BLaER1 treated with 17β-estradiol and CSF1 and Interleukin-3, amounts not matched to agents 10 nM and 100 nM (cell line): Measurements from ENCODE around the gene ESYT3.

Experiments used
- H3K27ac ChIP-seq, 11 experiments: shearing (Covaris generic); formaldehyde crosslinking; 2 replicates each; pipeline ENCODE4 v1.8.1; 2022
- H3K27me3 ChIP-seq, 11 experiments: shearing (Covaris generic); formaldehyde crosslinking; 2 replicates each; pipeline ENCODE4 v1.8.1; 2022
- H3K36me3 ChIP-seq, 11 experiments: shearing (Covaris generic); formaldehyde crosslinking; 2 replicates each; pipeline ENCODE4 v1.8.1; 2022
- H3K4me1 ChIP-seq, 10 experiments: shearing (Covaris generic); formaldehyde crosslinking; 2 replicates each; pipeline ENCODE4 v1.8.1; 2022
- H3K4me2 ChIP-seq, 11 experiments: shearing (Covaris generic); formaldehyde crosslinking; 2 replicates each; pipeline ENCODE4 v1.8.1; 2022
- H3K4me3 ChIP-seq, 10 experiments: shearing (Covaris generic); formaldehyde crosslinking; 2 replicates each; pipeline ENCODE4 v1.8.1; 2022
- H3K9ac ChIP-seq, 11 experiments: shearing (Covaris generic); formaldehyde crosslinking; 2 replicates each; pipeline ENCODE4 v1.8.1; 2022
- H3K9me3 ChIP-seq, 11 experiments: shearing (Covaris generic); formaldehyde crosslinking; replicated peaks in 1 of 11; 2 replicates each; pipeline ENCODE4 v1.8.1; 2022
- H4K20me1 ChIP-seq, 11 experiments: shearing (Covaris generic); formaldehyde crosslinking; 2 replicates each; pipeline ENCODE4 v1.8.1; 2022
- Cebpa-rat ChIP-seq, 11 experiments: shearing (Covaris generic); IDR thresholded peaks; 2 replicates each; pipeline ENCODE4 v1.8.1; 2022

Gene ESYT3

DNA sequence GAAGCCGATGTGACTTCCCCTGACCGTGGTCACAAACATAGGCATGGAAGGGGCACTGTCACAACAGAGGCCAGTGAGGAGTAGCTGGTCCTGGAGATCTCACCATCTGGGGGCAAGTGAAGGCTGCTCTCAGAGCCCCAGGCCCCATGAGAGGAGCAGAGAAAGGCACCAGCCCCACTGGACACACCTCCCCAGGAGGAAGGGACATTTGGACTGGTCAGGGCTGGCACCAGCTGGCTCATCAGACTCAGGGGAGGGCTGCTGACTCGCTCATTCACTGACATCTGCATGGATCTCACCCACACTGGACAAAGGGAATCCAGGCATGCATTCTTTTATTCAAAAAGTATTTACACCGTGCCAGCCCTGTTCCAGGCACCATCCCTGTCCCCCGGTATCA, 26.8 kb downstream of the ESYT3 start:
- Histone ChIP-seq H3K27me3 (no peaks in the 10 kb centered on the region), H3K4me3 (no peak overlapping the region), H3K4me2 (peak overlapping the region in 2 of 11 experiments; percentile 11 to 34; a peak in 2 of 22 replicates), H3K27ac (no peak overlapping the region), H3K9me3 (no peaks in the 10 kb centered on the region), H4K20me1 (peaks cover 0 to 4% (median 0%) of the 10 kb centered on the region in 11 experiments; a peak in 1 of 22 replicates), H3K9ac (no peak overlapping the region), H3K4me1 (peaks cover 0 to 14% (median 6%) of the 10 kb centered on the region in 10 experiments; a peak in 8 of 20 replicates), H3K36me3 (no peaks in the 10 kb centered on the region)
- no peak for TF ChIP-seq Cebpa-rat (IDR thresholded peaks at IDR 0.05)

DNA sequence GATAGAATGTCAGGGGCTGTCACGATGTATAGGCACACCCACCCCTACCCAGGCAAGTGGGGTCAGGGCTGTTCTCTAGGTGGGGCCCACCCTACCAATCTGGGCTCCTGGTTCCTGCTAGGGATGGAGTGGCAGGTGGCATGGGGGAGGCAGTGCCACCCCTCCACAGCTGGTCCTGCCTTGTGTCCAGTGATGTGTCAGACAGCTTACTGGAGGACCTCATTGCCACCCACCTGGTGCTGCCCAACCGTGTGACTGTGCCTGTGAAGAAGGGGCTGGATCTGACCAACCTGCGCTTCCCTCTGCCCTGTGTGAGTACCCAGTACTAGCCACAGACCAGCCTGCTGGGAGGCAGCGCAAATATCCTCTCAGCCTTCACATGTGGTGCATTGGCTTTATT, 27.5 kb downstream of the ESYT3 start:
- H3K9ac ChIP-seq, result no peak overlapping the region
- no peak overlapping the region for H3K4me2 ChIP-seq
- no peaks in the 10 kb centered on the region for H3K9me3 ChIP-seq
- no peaks in the 10 kb centered on the region for H3K27me3 ChIP-seq
- H3K36me3 ChIP-seq, result no peaks in the 10 kb centered on the region
- no peak overlapping the region for H3K27ac ChIP-seq
- peaks cover 0 to 14% (median 5%) of the 10 kb centered on the region in 10 experiments; a peak in 6 of 20 replicates for H3K4me1 ChIP-seq
- no peak overlapping the region for H3K4me3 ChIP-seq
- TF ChIP-seq Cebpa-rat (IDR thresholded peaks at IDR 0.05), result no peak
- peaks cover 0 to 4% (median 0%) of the 10 kb centered on the region in 11 experiments; a peak in 1 of 22 replicates for H4K20me1 ChIP-seq

DNA sequence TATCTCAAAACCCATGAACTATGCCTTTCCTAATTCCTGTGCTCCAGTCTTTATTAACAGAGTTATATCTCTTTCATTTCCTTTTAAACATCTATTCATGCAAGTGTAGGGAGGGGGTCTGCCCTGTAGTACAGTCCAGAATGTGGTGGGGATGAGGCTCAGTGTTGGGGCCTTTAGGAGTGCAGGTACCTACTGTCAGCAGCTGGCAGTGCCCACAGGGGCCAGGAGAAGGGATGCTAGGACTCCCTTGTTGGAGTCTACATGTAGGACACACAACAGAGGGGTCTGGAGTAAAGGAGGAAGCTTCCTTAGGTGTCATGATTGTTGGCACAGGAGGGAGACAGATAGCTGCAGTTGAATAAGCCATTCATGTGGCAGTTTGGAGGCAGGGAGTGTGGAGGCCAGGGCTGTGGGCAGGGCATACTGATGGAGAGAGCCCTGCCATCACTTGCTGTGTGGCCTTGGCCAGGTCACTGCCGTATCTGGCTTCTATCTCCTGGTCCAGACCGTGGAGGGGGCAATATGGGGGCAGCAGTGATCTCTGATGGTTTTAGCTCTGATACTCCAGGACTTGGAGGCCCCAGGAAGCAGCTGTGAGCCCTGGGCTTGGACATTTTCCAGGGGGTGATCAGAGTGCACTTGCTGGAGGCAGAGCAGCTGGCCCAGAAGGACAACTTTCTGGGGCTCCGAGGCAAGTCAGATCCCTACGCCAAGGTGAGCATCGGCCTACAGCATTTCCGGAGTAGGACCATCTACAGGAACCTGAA, 29.5 kb downstream of the ESYT3 start:
- Histone ChIP-seq H3K27ac (no peak overlapping the region), H3K4me3 (no peak overlapping the region), H3K27me3 (no peaks in the 10 kb centered on the region), H3K4me2 (peak overlapping the region in 3 of 11 experiments; percentile 5 to 28 (median 8); a peak in 3 of 22 replicates), H3K4me1 (peaks cover 0 to 14% (median 5%) of the 10 kb centered on the region in 10 experiments; a peak in 6 of 20 replicates), H3K9me3 (no peaks in the 10 kb centered on the region), H4K20me1 (peaks cover 0 to 4% (median 0%) of the 10 kb centered on the region in 11 experiments; a peak in 1 of 22 replicates), H3K36me3 (no peaks in the 10 kb centered on the region), H3K9ac (no peak overlapping the region)
- TF ChIP-seq Cebpa-rat (IDR thresholded peaks at IDR 0.05), result no peak

DNA sequence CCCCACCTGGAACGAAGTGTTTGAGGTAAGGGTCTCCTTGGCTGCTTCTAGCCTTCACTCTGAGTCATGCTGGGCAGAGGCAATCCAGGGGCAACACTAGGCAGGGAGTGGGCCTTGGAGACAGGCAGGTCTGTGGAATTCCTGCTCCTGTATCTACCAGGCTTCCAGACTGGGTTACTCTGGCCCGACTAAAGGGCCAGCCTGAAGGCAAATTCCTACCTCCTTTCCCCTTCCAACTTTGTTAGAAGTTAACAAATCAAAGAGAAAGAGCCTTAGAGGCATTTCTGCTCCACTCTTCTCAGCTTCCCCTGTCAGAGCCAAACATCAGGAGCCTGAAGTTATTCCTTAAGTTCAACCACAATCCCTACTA, 30.1 kb downstream of the ESYT3 start:
- Histone ChIP-seq H4K20me1 (peaks cover 0 to 4% (median 0%) of the 10 kb centered on the region in 11 experiments; a peak in 1 of 22 replicates), H3K4me2 (peak overlapping the region in 1 of 11 experiments; percentile 8; a peak in 1 of 22 replicates), H3K9ac (no peak overlapping the region), H3K27me3 (no peaks in the 10 kb centered on the region), H3K4me3 (no peak overlapping the region), H3K27ac (no peak overlapping the region), H3K9me3 (no peaks in the 10 kb centered on the region), H3K4me1 (peaks cover 0 to 14% (median 3%) of the 10 kb centered on the region in 10 experiments; a peak in 6 of 20 replicates), H3K36me3 (no peaks in the 10 kb centered on the region)
- no peak for TF ChIP-seq Cebpa-rat (IDR thresholded peaks at IDR 0.05)

DNA sequence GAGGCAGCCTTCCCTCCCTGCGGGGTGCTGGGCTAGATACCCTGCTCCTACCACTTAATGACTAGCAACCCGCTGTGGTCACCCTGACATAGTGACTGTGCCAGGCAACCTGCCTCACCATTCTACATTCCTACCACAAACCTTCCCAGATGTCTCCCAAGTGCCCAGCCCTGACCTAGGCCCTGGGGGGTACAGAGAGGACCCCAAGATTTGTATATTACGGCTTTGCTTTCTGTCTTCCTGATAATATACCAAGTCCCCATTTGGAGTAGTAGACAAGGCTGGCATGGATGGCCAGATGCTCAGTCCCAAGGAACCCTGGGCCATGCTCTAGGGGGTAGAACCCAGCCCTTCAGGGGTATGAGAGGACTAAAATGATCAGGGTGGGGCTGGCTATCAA, 31.0 kb downstream of the ESYT3 start:
- TF ChIP-seq Cebpa-rat (IDR thresholded peaks at IDR 0.05), result no peak
- Histone ChIP-seq H3K4me1 (peaks cover 0 to 10% (median 3%) of the 10 kb centered on the region in 10 experiments; a peak in 6 of 20 replicates), H3K4me3 (no peak overlapping the region), H3K36me3 (no peaks in the 10 kb centered on the region), H3K9ac (no peak overlapping the region), H4K20me1 (peaks cover 0 to 2% (median 0%) of the 10 kb centered on the region in 11 experiments; a peak in 1 of 22 replicates), H3K27me3 (no peaks in the 10 kb centered on the region), H3K4me2 (no peak overlapping the region), H3K9me3 (no peaks in the 10 kb centered on the region), H3K27ac (no peak overlapping the region)

DNA sequence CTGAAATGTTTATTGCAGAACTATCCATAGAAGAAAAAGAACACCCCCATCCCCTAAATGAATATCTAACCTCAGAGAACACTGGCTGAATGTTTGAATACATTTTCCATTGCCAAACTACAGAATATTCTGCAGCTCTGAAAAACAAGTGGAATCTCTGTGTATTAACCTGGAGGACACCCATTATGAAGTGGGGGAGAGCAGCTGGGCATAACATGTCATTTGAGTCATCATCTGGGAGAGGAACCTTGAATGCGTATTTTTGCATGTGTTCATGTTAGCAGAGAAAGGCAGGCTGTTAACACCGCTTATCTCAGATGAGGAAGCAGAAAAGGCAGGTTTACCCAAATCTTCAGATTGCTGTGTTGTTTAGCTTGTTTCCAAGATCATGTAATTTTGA, 31.5 kb downstream of the ESYT3 start:
- TF ChIP-seq Cebpa-rat (IDR thresholded peaks at IDR 0.05), result no peak
- Histone ChIP-seq H3K27me3 (no peaks in the 10 kb centered on the region), H3K9ac (no peak overlapping the region), H4K20me1 (no peaks in the 10 kb centered on the region), H3K27ac (no peak overlapping the region), H3K4me2 (no peak overlapping the region), H3K9me3 (no peaks in the 10 kb centered on the region), H3K4me1 (peaks cover 0 to 5% (median 2%) of the 10 kb centered on the region in 10 experiments; a peak in 6 of 20 replicates), H3K4me3 (no peak overlapping the region), H3K36me3 (no peaks in the 10 kb centered on the region)

DNA sequence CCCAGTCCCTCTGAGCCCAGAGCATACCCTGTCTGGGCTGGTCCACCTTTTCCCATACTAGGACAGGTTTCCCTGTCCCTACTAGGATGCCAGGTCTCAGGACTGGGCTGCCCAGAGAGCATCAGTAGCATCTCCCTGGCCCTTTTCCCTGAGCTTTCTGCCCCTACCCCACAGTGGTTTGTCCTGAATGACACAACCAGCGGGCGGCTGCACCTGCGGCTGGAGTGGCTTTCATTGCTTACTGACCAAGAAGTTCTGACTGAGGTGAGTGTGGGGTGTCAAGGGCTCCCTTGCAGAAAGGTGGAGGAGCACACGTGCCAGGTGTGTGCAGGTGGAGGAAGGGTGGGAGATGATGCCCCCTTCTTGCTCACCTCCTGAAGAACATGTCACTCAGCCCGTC, 33.5 kb downstream of the ESYT3 start:
- no peaks in the 10 kb centered on the region for H4K20me1 ChIP-seq
- H3K9ac ChIP-seq, result no peak overlapping the region
- H3K4me3 ChIP-seq, result no peak overlapping the region
- H3K4me2 ChIP-seq, result no peak overlapping the region
- H3K27me3 ChIP-seq, result no peaks in the 10 kb centered on the region
- H3K36me3 ChIP-seq, result no peaks in the 10 kb centered on the region
- no peak overlapping the region for H3K27ac ChIP-seq
- no peaks in the 10 kb centered on the region for H3K9me3 ChIP-seq
- no peak for TF ChIP-seq Cebpa-rat (IDR thresholded peaks at IDR 0.05)
- peaks cover 0 to 4% (median 0%) of the 10 kb centered on the region in 10 experiments; a peak in 4 of 20 replicates for H3K4me1 ChIP-seq

DNA sequence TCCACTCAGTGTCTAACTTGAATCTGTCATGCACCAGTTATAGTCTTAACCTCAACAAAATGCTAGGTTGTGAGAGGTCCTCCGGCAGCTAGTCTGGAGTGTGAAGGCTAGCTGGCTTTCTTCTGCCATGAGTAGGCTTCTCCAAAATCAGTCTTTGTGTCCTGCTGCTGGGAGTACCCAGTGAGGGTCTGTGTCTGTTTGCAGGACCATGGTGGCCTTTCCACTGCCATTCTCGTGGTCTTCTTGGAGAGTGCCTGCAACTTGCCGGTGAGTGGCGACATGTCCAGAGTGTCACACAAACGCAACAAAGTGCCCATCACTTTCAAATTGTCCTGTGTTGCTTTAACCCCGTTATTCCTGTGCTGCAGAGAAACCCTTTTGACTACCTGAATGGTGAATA, 34.0 kb downstream of the ESYT3 start:
- no peak overlapping the region for H3K4me2 ChIP-seq
- no peak overlapping the region for H3K27ac ChIP-seq
- H3K4me3 ChIP-seq, result no peak overlapping the region
- peaks cover 0 to 4% (median 0%) of the 10 kb centered on the region in 10 experiments; a peak in 4 of 20 replicates for H3K4me1 ChIP-seq
- TF ChIP-seq Cebpa-rat (IDR thresholded peaks at IDR 0.05), result no peak
- H3K36me3 ChIP-seq, result no peaks in the 10 kb centered on the region
- H3K9ac ChIP-seq, result no peak overlapping the region
- H3K9me3 ChIP-seq, result no peaks in the 10 kb centered on the region
- no peaks in the 10 kb centered on the region for H4K20me1 ChIP-seq
- no peaks in the 10 kb centered on the region for H3K27me3 ChIP-seq

DNA sequence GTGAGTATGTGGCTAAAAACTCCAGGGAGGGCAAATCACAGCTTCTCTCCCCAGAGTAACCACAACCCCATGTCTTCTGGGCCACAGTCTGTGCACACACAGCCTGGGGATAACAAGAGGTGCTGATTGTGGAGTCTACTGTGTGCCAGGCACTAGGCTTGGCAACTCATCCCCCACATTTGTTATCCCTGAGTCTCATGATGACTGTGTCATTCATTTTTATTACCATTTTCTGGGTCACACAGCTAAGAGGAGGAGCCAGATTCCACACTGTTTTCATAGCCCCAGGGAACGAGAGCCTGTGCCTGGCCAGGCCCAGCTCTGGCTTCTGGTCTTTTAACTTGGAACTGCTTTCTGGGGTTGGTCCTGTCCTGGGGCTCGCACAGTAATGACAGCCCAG, 34.5 kb downstream of the ESYT3 start:
- no peaks in the 10 kb centered on the region for H3K27me3 ChIP-seq
- H4K20me1 ChIP-seq, result no peaks in the 10 kb centered on the region
- no peaks in the 10 kb centered on the region for H3K36me3 ChIP-seq
- no peak overlapping the region for H3K4me3 ChIP-seq
- no peak for TF ChIP-seq Cebpa-rat (IDR thresholded peaks at IDR 0.05)
- no peak overlapping the region for H3K4me2 ChIP-seq
- no peak overlapping the region for H3K9ac ChIP-seq
- H3K9me3 ChIP-seq, result no peaks in the 10 kb centered on the region
- peaks cover 0 to 4% (median 0%) of the 10 kb centered on the region in 10 experiments; a peak in 4 of 20 replicates for H3K4me1 ChIP-seq
- no peak overlapping the region for H3K27ac ChIP-seq
